Muscle of back (tissue), 11 donors: ENCODE data around the gene COA1. TPM values are rescaled to one million over a fixed set of nuclear protein-coding genes. Genes with fewer than 3 reads are reported as not detected.
"Not testable (repeated sequence)": the region's sequence is repeated elsewhere in the genome, so short reads cannot be mapped to it uniquely, and the experiment has no call there.

Experiments
- DNase-seq, 3 donors: peaks; one replicate each; pipeline versions ENCODE4 v3.0.0 to v3.0.0-alpha.2; 2013
- polyA plus RNA-seq, 10 donors: library from polyadenylated mRNA; unstranded; fragments of 120-200 nt; gene quantifications; one replicate each; pipeline ENCODE4 v1.2.1, GENCODE V29; 2013; ENCODE audit not compliant: insufficient read length in 10 of 10

COA1 gene
- polyA plus RNA-seq, 10 donors = 35.2 to 45.4 (median 40.7) TPM

GRCh38 chr7:43758822-43759683 is 29.7 kb upstream of the COA1 start:
- peak; percentile 28 to 82 (median 49) for DNase-seq

- DNase-seq = peak; percentile 28 to 85 (median 67)
These were observed 28.9 kb upstream of the COA1 start, which contains the start of gene BLVRA for GRCh38 chr7:43758029-43758821. Gene BLVRA, plus strand, starts transcription at chr7:43758680. Its CDS starts 12,479 bp downstream, at chr7:43771159.

GRCh38 chr7:43757073-43757720 is 27.9 kb upstream of the COA1 start:
- DNase-seq = no peak

GRCh38 chr7:43756368-43757072 is 27.2 kb upstream of the COA1 start:
- peak in 2 of 3 donors; percentile 39 to 51 for DNase-seq

- DNase-seq = no peak
These were observed 25.3 kb upstream of the COA1 start for GRCh38 chr7:43754596-43754995.

GRCh38 chr7:43753843-43754242 is 24.5 kb upstream of the COA1 start:
- DNase-seq = no peak

- no peak for DNase-seq
These were observed 24.0 kb upstream of the COA1 start for GRCh38 chr7:43753271-43753810.

GRCh38 chr7:43752411-43752810 is 23.1 kb upstream of the COA1 start:
- no peak for DNase-seq

GRCh38 chr7:43750016-43750887 is 20.9 kb upstream of the COA1 start:
- peak; percentile 56 to 79 (median 64) for DNase-seq

- no peak for DNase-seq
These were observed 20.1 kb upstream of the COA1 start for GRCh38 chr7:43749383-43749940.

GRCh38 chr7:43747328-43748105 is 18.2 kb upstream of the COA1 start:
- DNase-seq = no peak

GRCh38 chr7:43742692-43743091 is 13.4 kb upstream of the COA1 start:
- DNase-seq = no peak

GRCh38 chr7:43737467-43738127 is 8.3 kb upstream of the COA1 start:
- DNase-seq = no peak

GRCh38 chr7:43735802-43736603 is 6.7 kb upstream of the COA1 start:
- DNase-seq = no peak

- no peak for DNase-seq
These were observed 6.1 kb upstream of the COA1 start for GRCh38 chr7:43735403-43735801.

- not testable (repeated sequence) for DNase-seq
These were observed 5.4 kb upstream of the COA1 start for GRCh38 chr7:43734575-43735332.

GRCh38 chr7:43731494-43731893 is 2.2 kb upstream of the COA1 start:
- not testable (repeated sequence) for DNase-seq
